ENCODE data around the gene PDIA2. TPM values are rescaled to one million over a fixed set of nuclear protein-coding genes. Genes with fewer than 3 reads are reported as not detected.

PDIA2 gene
- total RNA-seq, 1 donor from 2014 or later: not detected

DNA sequence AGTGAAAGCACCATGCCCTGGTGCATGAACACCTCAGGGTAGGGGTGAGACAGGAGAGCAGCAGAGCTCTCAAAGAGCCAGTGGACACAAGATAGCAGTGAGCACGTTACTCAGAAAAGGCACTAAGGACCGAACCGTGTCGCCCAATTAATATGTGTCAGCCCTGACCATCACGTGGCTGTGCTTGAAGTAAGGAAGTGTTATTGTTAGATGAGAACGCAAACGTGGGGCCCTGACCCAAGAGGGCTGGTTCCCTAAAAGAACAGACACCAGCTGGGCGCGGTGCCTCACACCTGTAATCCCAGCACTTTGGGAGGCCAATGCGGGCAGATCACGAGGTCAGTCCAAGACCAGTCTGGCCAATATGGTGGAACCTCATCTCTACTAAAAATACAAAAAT, 53.3 kb downstream of the PDIA2 start:
- Histone ChIP-seq H3K4me3 (ENCODE audit: low read depth, low read length) (no peak overlapping the region), H3K27me3 (ENCODE audit: control insufficient read depth, insufficient read depth, low read length) (no peaks in the 10 kb centered on the region), H3K36me3 (ENCODE audit: control insufficient read depth, insufficient read depth, low read length) (no peaks in the 10 kb centered on the region)
- DNase-seq (ENCODE audit: low read depth): no peak
- TF ChIP-seq, protein P1, sequence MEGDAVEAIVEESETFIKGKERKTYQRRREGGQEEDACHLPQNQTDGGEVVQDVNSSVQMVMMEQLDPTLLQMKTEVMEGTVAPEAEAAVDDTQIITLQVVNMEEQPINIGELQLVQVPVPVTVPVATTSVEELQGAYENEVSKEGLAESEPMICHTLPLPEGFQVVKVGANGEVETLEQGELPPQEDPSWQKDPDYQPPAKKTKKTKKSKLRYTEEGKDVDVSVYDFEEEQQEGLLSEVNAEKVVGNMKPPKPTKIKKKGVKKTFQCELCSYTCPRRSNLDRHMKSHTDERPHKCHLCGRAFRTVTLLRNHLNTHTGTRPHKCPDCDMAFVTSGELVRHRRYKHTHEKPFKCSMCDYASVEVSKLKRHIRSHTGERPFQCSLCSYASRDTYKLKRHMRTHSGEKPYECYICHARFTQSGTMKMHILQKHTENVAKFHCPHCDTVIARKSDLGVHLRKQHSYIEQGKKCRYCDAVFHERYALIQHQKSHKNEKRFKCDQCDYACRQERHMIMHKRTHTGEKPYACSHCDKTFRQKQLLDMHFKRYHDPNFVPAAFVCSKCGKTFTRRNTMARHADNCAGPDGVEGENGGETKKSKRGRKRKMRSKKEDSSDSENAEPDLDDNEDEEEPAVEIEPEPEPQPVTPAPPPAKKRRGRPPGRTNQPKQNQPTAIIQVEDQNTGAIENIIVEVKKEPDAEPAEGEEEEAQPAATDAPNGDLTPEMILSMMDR (IDR thresholded peaks at IDR 0.05; ENCODE audit: insufficient read depth, low read length, poor library complexity, severe bottlenecking): no peak

Other genes starting within 250 kb of the PDIA2 start
- gene POLR3K, start 229.6 kb upstream of the PDIA2 start, total RNA-seq: 5.5 and 7.8 TPM in 2 replicates
- gene SNRNP25, start 229.3 kb upstream of the PDIA2 start, total RNA-seq: 12.7 and 25.4 TPM in 2 replicates
- 36.0 and 40.2 TPM in 2 replicates for gene RHBDF1, start 210.5 kb upstream of the PDIA2 start, total RNA-seq
- gene MPG, start 204.9 kb upstream of the PDIA2 start, total RNA-seq: 130 and 141 TPM in 2 replicates
- 29.2 and 37.5 TPM in 2 replicates for gene NPRL3, start 144.5 kb upstream of the PDIA2 start, total RNA-seq
- not detected in 2 replicates for gene HBZ, start 130.5 kb upstream of the PDIA2 start, total RNA-seq
- gene HBM, start 117.2 kb upstream of the PDIA2 start, total RNA-seq: not detected in 2 replicates
- not detected in 2 replicates for gene HBA2, start 110.3 kb upstream of the PDIA2 start, total RNA-seq
- 0.41 TPM in 1 of 2 replicates, not detected in the other for gene HBA1, start 106.5 kb upstream of the PDIA2 start, total RNA-seq
- 0.96 and 1.6 TPM in 2 replicates for gene HBQ1, start 102.7 kb upstream of the PDIA2 start, total RNA-seq
- 61.8 and 109 TPM in 2 replicates for gene LUC7L, start 53.7 kb upstream of the PDIA2 start, total RNA-seq
- gene FAM234A, start 48.3 kb upstream of the PDIA2 start, total RNA-seq: 97.5 and 131 TPM in 2 replicates
- gene RGS11, start 7.2 kb upstream of the PDIA2 start, total RNA-seq: 0.21 TPM in 1 of 2 replicates, not detected in the other
- gene ARHGDIG, start 2.6 kb upstream of the PDIA2 start, total RNA-seq: 0.62 and 0.96 TPM in 2 replicates
- 40.5 and 43.0 TPM in 2 replicates for gene AXIN1, start 69.6 kb downstream of the PDIA2 start, total RNA-seq
- gene MRPL28, start 87.4 kb downstream of the PDIA2 start, total RNA-seq: 107 and 137 TPM in 2 replicates
- gene PGAP6, start 98.8 kb downstream of the PDIA2 start, total RNA-seq: 114 and 160 TPM in 2 replicates
- 97.2 and 126 TPM in 2 replicates for gene NME4, start 114.0 kb downstream of the PDIA2 start, total RNA-seq
- gene DECR2, start 118.7 kb downstream of the PDIA2 start, total RNA-seq: 15.1 and 27.0 TPM in 2 replicates
- gene RAB11FIP3, start 142.5 kb downstream of the PDIA2 start, total RNA-seq: 34.5 and 36.2 TPM in 2 replicates
- 47.1 and 54.5 TPM in 2 replicates for gene CAPN15, start 244.5 kb downstream of the PDIA2 start, total RNA-seq

All from kidney epithelial cell (primary cell).